Neural progenitor cell (in vitro differentiated cells): ENCODE data around the gene SLC6A3. TPM values are rescaled to one million over a fixed set of nuclear protein-coding genes. Genes with fewer than 3 reads are reported as not detected.

Experiments
- DNase-seq: peaks from one replicate; pipeline ENCODE4 v3.0.0-alpha.2; 2016; ENCODE audit warnings: low spot score
- H2AFZ ChIP-seq: fragments of 200-600 bp; sonication (generic); replicated peaks from 2 replicates; pipeline ENCODE4 v1.6.1; 2016; ENCODE audit warnings: antibody characterized with exemption
- H3F3A ChIP-seq: fragments of 200-600 bp; sonication (generic); 2 replicates; pipeline ENCODE4 v1.6.1; 2016; ENCODE audit warnings: antibody characterized with exemption, low read depth
- H3K27ac ChIP-seq: fragments of 200-600 bp; sonication (generic); 2 replicates; pipeline ENCODE4 v1.5.1; 2016; ENCODE audit warnings: mild to moderate bottlenecking
- H3K27me3 ChIP-seq: fragments of 200-600 bp; sonication (generic); 2 replicates; pipeline ENCODE4 v1.6.1; 2016; ENCODE audit warnings: mild to moderate bottlenecking, moderate library complexity
- H3K36me3 ChIP-seq: fragments of 200-600 bp; sonication (generic); 2 replicates; pipeline ENCODE4 v1.5.1; 2016
- H3K4me1 ChIP-seq: fragments of 200-600 bp; sonication (generic); 2 replicates; pipeline ENCODE4 v1.6.1; 2016; ENCODE audit warnings: mixed run types
- H3K4me2 ChIP-seq: fragments of 200-600 bp; sonication (generic); 2 replicates; pipeline ENCODE4 v1.6.1; 2016
- H3K4me3 ChIP-seq: fragments of 200-600 bp; sonication (generic); 2 replicates; pipeline ENCODE4 v1.5.1; 2016
- H3K79me2 ChIP-seq: fragments of 200-600 bp; sonication (generic); 2 replicates; pipeline ENCODE4 v1.6.1; 2016; ENCODE audit warnings: low read depth
- H3K9ac ChIP-seq: fragments of 200-600 bp; sonication (generic); 2 replicates; pipeline ENCODE4 v1.6.1; 2016
- H3K9me3 ChIP-seq: fragments of 200-600 bp; sonication (generic); 2 replicates; pipeline ENCODE4 v1.5.1; 2016; ENCODE audit warnings: low read depth
- H4K20me1 ChIP-seq: fragments of 200-600 bp; sonication (generic); 2 replicates; pipeline ENCODE4 v1.6.1; 2016; ENCODE audit warnings: low read depth
- H3K27ac Mint-ChIP-seq: 3 replicates; pipeline ENCODE4 v1.8.0; 2021; ENCODE audit warnings: mixed read lengths
- H3K27me3 Mint-ChIP-seq: 2 replicates; pipeline ENCODE4 v1.8.0; 2022; ENCODE audit warnings: low read depth, mild to moderate bottlenecking, inconsistent platforms, moderate library complexity, mixed read lengths; ENCODE audit not compliant: insufficient read depth
- H3K36me3 Mint-ChIP-seq: 3 replicates; pipeline ENCODE4 v1.8.0; 2021; ENCODE audit warnings: mixed read lengths
- H3K4me1 Mint-ChIP-seq: 3 replicates; pipeline ENCODE4 v1.8.0; 2021; ENCODE audit warnings: mixed read lengths
- H3K4me3 Mint-ChIP-seq: 3 replicates; pipeline ENCODE4 v1.8.0; 2021; ENCODE audit warnings: mild to moderate bottlenecking, moderate library complexity, mixed read lengths
- H3K9me3 Mint-ChIP-seq: 3 replicates; pipeline ENCODE4 v1.8.0; 2020; ENCODE audit warnings: mixed read lengths
- CTCF ChIP-seq: fragments of 200-600 bp; sonication (generic); IDR thresholded peaks from 2 replicates; pipeline ENCODE4 v1.5.1; 2017; ENCODE audit warnings: antibody characterized with exemption, mild to moderate bottlenecking
- EZH2 ChIP-seq: fragments of 200-600 bp; sonication (generic); IDR thresholded peaks from 2 replicates; pipeline ENCODE4 v1.6.1; 2017; ENCODE audit warnings: antibody characterized with exemption, mild to moderate bottlenecking, moderate library complexity
- EZH2phosphoT487 ChIP-seq: fragments of 200-600 bp; sonication (generic); IDR thresholded peaks from 2 replicates; pipeline ENCODE4 v1.6.1; 2017; ENCODE audit warnings: antibody characterized with exemption
- total RNA-seq: library from RNA; depleted of rRNA; stranded (reverse); fragments of >200 nt; gene quantifications from 2 replicates; pipeline ENCODE4 v1.2.3, GENCODE V29; 2015; ENCODE audit warnings: low replicate concordance

The SLC6A3 gene
- total RNA-seq, 1 donor from 2014 or later = 0.32 TPM

GRCh38 chr5:1400936-1401335 is 44.3 kb downstream of the SLC6A3 start:
- Histone ChIP-seq H3K27ac (no peak overlapping the region), H3K36me3 (no peaks in the 10 kb centered on the region), H3K79me2 (no peaks in the 10 kb centered on the region), H3K4me2 (no peak overlapping the region), H2AFZ (no peak overlapping the region), H3K4me1 (no peaks in the 10 kb centered on the region), H3K4me3 (no peak overlapping the region), H3F3A (no peaks in the 10 kb centered on the region), H3K9ac (no peak overlapping the region), H3K9me3 (no peaks in the 10 kb centered on the region), H3K27me3 (peaks cover 13% of the 10 kb centered on the region), H4K20me1 (no peaks in the 10 kb centered on the region)
- Mint-ChIP-seq H3K36me3 (no peaks in the 10 kb centered on the region), H3K4me3 (no peak overlapping the region), H3K4me1 (no peaks in the 10 kb centered on the region), H3K27ac (no peak overlapping the region), H3K9me3 (peaks cover 2% of the 10 kb centered on the region), H3K27me3 (peaks cover 8% of the 10 kb centered on the region)
- no peak for DNase-seq
- TF ChIP-seq CTCF = no peak
- TF ChIP-seq EZH2 = no peak
- no peak for TF ChIP-seq EZH2phosphoT487

- no peaks in the 10 kb centered on the region for H3K4me1 Mint-ChIP-seq
- DNase-seq = no peak
- no peaks in the 10 kb centered on the region for H3K79me2 ChIP-seq
- peaks cover 8% of the 10 kb centered on the region for H3K27me3 Mint-ChIP-seq
- peaks cover 19% of the 10 kb centered on the region for H3K27me3 ChIP-seq
- no peaks in the 10 kb centered on the region for H3K36me3 ChIP-seq
- no peaks in the 10 kb centered on the region for H3K4me1 ChIP-seq
- no peak overlapping the region for H3K27ac ChIP-seq
- no peak overlapping the region for H2AFZ ChIP-seq
- peaks cover 2% of the 10 kb centered on the region for H3K9me3 Mint-ChIP-seq
- H3K9ac ChIP-seq = no peak overlapping the region
- H3F3A ChIP-seq = no peaks in the 10 kb centered on the region
- TF ChIP-seq EZH2phosphoT487 (no peak), CTCF (no peak), EZH2 (no peak)
- no peaks in the 10 kb centered on the region for H3K9me3 ChIP-seq
- no peak overlapping the region for H3K4me3 Mint-ChIP-seq
- H4K20me1 ChIP-seq = no peaks in the 10 kb centered on the region
- no peak overlapping the region for H3K4me3 ChIP-seq
- no peak overlapping the region for H3K27ac Mint-ChIP-seq
- no peak overlapping the region for H3K4me2 ChIP-seq
- no peaks in the 10 kb centered on the region for H3K36me3 Mint-ChIP-seq
These were observed 44.9 kb downstream of the SLC6A3 start for GRCh38 chr5:1400211-1400855.

- H3K27me3 Mint-ChIP-seq = peaks cover 8% of the 10 kb centered on the region
These were observed 45.5 kb downstream of the SLC6A3 start for GRCh38 chr5:1399737-1400136.

More at GRCh38 chr5:1399737-1400136, 45.5 kb downstream of the SLC6A3 start:
- no peak overlapping the region for H2AFZ ChIP-seq
- Mint-ChIP-seq H3K36me3 (no peaks in the 10 kb centered on the region), H3K4me3 (no peak overlapping the region), H3K27ac (no peak overlapping the region), H3K4me1 (no peaks in the 10 kb centered on the region), H3K9me3 (peaks cover 2% of the 10 kb centered on the region)
- no peak for DNase-seq
- H3K36me3 ChIP-seq = no peaks in the 10 kb centered on the region
- H4K20me1 ChIP-seq = no peaks in the 10 kb centered on the region
- peaks cover 21% of the 10 kb centered on the region for H3K27me3 ChIP-seq
- no peak overlapping the region for H3K9ac ChIP-seq
- TF ChIP-seq CTCF (no peak), EZH2phosphoT487 (no peak), EZH2 (no peak)
- H3K9me3 ChIP-seq = no peaks in the 10 kb centered on the region
- no peak overlapping the region for H3K4me2 ChIP-seq
- H3K79me2 ChIP-seq = no peaks in the 10 kb centered on the region
- no peaks in the 10 kb centered on the region for H3K4me1 ChIP-seq
- H3F3A ChIP-seq = no peaks in the 10 kb centered on the region
- no peak overlapping the region for H3K27ac ChIP-seq
- H3K4me3 ChIP-seq = no peak overlapping the region
